Measurements from ENCODE around the gene PPM1L. TPM values are rescaled to one million over a fixed set of nuclear protein-coding genes. Genes with fewer than 3 reads are reported as not detected.

The PPM1L gene
- total and polyA plus RNA-seq, 9 donors = 2.2 to 12.1 (median 10.2) TPM

DNA sequence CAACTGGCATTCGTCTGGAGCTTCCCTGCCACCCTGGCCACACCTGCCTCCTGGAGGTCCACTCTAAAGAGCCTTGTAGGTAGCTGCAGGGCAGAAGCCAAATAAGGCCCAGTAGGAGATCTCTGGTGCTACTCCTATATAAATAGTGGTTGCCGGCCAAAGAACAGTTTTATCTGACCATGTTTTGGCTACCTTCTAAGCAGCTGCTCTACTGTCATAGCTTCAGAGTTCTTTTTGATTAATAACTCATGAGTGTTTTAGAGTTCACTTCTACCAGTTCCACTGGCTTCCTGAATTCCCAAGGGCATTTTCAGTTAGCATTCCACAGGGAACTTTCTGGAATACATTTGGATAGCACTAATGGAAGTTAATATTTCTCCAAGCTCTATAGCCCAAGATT is 194.5 kb downstream of the PPM1L start:
- Histone ChIP-seq H3K27ac (no peak overlapping the region), H3K9me3 (no peaks in the 10 kb centered on the region), H3K4me3 (no peak overlapping the region), H3K27me3 (no peaks in the 10 kb centered on the region), H3K4me1 (ENCODE audit: insufficient read depth) (no peaks in the 10 kb centered on the region), H3K36me3 (no peaks in the 10 kb centered on the region)
- no peak for DNase-seq
- TF ChIP-seq POLR2A (IDR thresholded peaks at IDR 0.05) = no peak
- TF ChIP-seq, protein P1, sequence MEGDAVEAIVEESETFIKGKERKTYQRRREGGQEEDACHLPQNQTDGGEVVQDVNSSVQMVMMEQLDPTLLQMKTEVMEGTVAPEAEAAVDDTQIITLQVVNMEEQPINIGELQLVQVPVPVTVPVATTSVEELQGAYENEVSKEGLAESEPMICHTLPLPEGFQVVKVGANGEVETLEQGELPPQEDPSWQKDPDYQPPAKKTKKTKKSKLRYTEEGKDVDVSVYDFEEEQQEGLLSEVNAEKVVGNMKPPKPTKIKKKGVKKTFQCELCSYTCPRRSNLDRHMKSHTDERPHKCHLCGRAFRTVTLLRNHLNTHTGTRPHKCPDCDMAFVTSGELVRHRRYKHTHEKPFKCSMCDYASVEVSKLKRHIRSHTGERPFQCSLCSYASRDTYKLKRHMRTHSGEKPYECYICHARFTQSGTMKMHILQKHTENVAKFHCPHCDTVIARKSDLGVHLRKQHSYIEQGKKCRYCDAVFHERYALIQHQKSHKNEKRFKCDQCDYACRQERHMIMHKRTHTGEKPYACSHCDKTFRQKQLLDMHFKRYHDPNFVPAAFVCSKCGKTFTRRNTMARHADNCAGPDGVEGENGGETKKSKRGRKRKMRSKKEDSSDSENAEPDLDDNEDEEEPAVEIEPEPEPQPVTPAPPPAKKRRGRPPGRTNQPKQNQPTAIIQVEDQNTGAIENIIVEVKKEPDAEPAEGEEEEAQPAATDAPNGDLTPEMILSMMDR (IDR thresholded peaks at IDR 0.05) = no peak
- TF ChIP-seq EP300 (IDR thresholded peaks at IDR 0.05) = no peak
- 20 to 47% (median 25%) methylated on average over 2 of the region's 2 CpGs for WGBS, 3 donors
- intact Hi-C loops (cut with DNase I) = no loop called here

DNA sequence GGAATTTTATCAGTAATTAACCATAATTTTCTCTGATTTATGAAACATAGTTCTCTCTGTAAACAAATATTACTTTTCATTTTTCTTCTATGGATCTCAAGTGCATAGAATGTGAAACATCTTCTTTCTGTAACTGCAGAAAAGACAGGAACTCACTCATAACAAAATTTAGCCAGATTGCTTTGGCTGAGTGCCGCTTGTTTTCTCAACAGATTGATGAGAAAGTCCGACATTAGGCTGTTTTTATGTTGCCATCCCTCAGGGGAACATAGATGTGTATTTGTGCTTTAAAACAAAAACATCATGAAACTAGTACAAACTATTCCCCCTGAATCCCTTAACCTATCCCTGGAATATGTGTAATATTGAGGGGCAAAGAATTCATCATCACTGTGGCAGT is 194.9 kb downstream of the PPM1L start:
- no peaks in the 10 kb centered on the region for H3K27me3 ChIP-seq
- H3K4me1 ChIP-seq (ENCODE audit: insufficient read depth) = no peaks in the 10 kb centered on the region
- TF ChIP-seq, protein P1 (IDR thresholded peaks at IDR 0.05) = no peak
- TF ChIP-seq POLR2A (IDR thresholded peaks at IDR 0.05) (no peak), EP300 (IDR thresholded peaks at IDR 0.05) (no peak)
- intact Hi-C loops (cut with DNase I) = no loop called here
- WGBS, 3 donors = 9 to 39% (median 30%) methylated on average over 2 of the region's 2 CpGs
- H3K27ac ChIP-seq = no peak overlapping the region
- no peak overlapping the region for H3K4me3 ChIP-seq
- no peak for DNase-seq
- no peaks in the 10 kb centered on the region for H3K9me3 ChIP-seq
- no peaks in the 10 kb centered on the region for H3K36me3 ChIP-seq

GRCh38 chr3:160951642-160952487 is 195.8 kb downstream of the PPM1L start:
- TF ChIP-seq POLR2A (IDR thresholded peaks at IDR 0.05) (no peak), EP300 (IDR thresholded peaks at IDR 0.05) (no peak)
- TF ChIP-seq, protein P1 (IDR thresholded peaks at IDR 0.05) = no peak
- H3K36me3 ChIP-seq = no peaks in the 10 kb centered on the region
- H3K4me3 ChIP-seq = no peak overlapping the region
- DNase-seq = no peak
- intact Hi-C loops (cut with DNase I) = no loop called here
- H3K27ac ChIP-seq = no peak overlapping the region
- 44 to 54% (median 50%) methylated on average over 8 of the region's 8 CpGs for WGBS, 3 donors
- no peaks in the 10 kb centered on the region for H3K27me3 ChIP-seq
- H3K4me1 ChIP-seq (ENCODE audit: insufficient read depth) = no peaks in the 10 kb centered on the region
- H3K9me3 ChIP-seq = no peaks in the 10 kb centered on the region

DNA sequence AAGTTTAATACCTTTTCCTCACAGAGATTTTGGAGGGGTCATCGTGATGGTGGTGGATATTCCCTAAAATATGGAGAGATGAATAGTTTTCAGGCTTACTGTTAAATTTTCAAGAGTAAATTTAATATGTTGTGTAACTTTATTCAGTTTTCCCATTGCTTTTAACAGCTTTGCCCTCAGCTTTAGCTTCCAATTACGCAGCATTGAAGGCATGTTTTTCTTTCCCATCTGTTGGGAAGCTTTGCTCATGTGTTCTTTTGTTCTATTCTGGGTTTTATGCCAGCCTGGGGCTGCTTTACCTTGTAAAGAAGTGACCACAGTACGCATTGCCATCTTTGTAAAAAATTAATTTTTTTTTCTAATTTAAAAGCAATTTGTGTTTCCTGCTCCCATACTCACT is 197.7 kb downstream of the PPM1L start:
- Histone ChIP-seq H3K36me3 (no peaks in the 10 kb centered on the region), H3K27ac (no peak overlapping the region), H3K27me3 (no peaks in the 10 kb centered on the region), H3K9me3 (no peaks in the 10 kb centered on the region), H3K4me1 (ENCODE audit: insufficient read depth) (no peaks in the 10 kb centered on the region), H3K4me3 (no peak overlapping the region)
- WGBS, 3 donors = 77 to 87% (median 81%) methylated on average over 3 of the region's 3 CpGs
- TF ChIP-seq EP300 (IDR thresholded peaks at IDR 0.05) (no peak), POLR2A (IDR thresholded peaks at IDR 0.05) (no peak)
- TF ChIP-seq, protein P1 (IDR thresholded peaks at IDR 0.05) = no peak
- no peak for DNase-seq
- intact Hi-C loops (cut with DNase I) = no loop called here

Measured in ovary (tissue), 9 donors.